ENCODE data around the gene RAI1. TPM values are rescaled to one million over a fixed set of nuclear protein-coding genes. Genes with fewer than 3 reads are reported as not detected.

Gene RAI1
- total RNA-seq, 3 donors from 2014 or later = 19.9 to 22.4 (median 20.1) TPM

GRCh38 chr17:17741349-17742023 lies 60.2 kb downstream of the RAI1 start:
- ATAC-seq = no peak
- no peak for DNase-seq
- H3K36me3 Mint-ChIP-seq (ENCODE audit: insufficient read depth) = no peaks in the 10 kb centered on the region
- no peaks in the 10 kb centered on the region for H3K9me3 Mint-ChIP-seq
- no peaks in the 10 kb centered on the region for H3K27me3 Mint-ChIP-seq (ENCODE audit: low read depth)
- H3K4me1 Mint-ChIP-seq (ENCODE audit: low read depth) = peaks cover 22% of the 10 kb centered on the region
- no peak overlapping the region for H3K4me3 Mint-ChIP-seq

GRCh38 chr17:17742133-17742621 lies 60.9 kb downstream of the RAI1 start:
- peaks cover 16% of the 10 kb centered on the region for H3K4me1 Mint-ChIP-seq (ENCODE audit: low read depth)
- DNase-seq (no peak), ATAC-seq (no peak)
- no peaks in the 10 kb centered on the region for H3K9me3 Mint-ChIP-seq
- H3K36me3 Mint-ChIP-seq (ENCODE audit: insufficient read depth) = no peaks in the 10 kb centered on the region
- H3K27me3 Mint-ChIP-seq (ENCODE audit: low read depth) = no peaks in the 10 kb centered on the region
- no peak overlapping the region for H3K4me3 Mint-ChIP-seq

DNA sequence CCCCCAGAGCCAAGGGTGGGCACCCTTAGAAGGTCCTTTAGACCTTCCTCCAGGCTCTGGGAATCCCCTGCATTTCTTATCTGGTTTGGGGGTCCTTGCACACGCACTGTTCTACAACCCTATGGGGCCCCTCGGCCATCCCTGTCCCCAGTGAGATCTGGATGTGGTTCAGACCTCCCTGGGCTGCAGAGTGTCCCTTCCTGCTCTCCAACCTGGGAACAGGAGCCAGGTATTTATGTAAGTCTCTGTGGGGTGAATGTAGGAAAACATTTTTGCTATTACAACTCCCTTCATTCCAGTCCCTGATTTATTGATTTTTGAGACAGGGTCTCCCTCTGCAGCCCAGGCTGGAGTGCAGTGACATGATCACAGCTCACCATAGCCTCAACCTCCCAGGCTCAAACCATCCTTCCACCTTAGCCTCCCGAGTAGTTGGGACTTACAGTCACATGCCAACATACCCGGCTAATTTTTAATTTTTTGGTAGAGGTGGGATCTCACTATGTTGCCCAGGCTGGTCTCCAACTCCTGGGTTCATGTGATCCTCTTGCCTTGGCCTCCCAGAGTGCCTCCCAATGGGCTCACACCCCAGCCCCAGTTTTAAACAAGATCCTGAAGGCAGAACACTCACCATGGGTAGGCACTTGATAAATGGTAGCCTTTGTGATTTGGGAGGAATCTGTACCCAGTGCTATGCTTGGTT lies 61.6 kb downstream of the RAI1 start:
- no peak for DNase-seq
- ATAC-seq = no peak
- Mint-ChIP-seq H3K4me1 (ENCODE audit: low read depth) (peaks cover 15% of the 10 kb centered on the region), H3K9me3 (no peaks in the 10 kb centered on the region), H3K36me3 (ENCODE audit: insufficient read depth) (no peaks in the 10 kb centered on the region), H3K27me3 (ENCODE audit: low read depth) (no peaks in the 10 kb centered on the region), H3K4me3 (no peak overlapping the region)

DNA sequence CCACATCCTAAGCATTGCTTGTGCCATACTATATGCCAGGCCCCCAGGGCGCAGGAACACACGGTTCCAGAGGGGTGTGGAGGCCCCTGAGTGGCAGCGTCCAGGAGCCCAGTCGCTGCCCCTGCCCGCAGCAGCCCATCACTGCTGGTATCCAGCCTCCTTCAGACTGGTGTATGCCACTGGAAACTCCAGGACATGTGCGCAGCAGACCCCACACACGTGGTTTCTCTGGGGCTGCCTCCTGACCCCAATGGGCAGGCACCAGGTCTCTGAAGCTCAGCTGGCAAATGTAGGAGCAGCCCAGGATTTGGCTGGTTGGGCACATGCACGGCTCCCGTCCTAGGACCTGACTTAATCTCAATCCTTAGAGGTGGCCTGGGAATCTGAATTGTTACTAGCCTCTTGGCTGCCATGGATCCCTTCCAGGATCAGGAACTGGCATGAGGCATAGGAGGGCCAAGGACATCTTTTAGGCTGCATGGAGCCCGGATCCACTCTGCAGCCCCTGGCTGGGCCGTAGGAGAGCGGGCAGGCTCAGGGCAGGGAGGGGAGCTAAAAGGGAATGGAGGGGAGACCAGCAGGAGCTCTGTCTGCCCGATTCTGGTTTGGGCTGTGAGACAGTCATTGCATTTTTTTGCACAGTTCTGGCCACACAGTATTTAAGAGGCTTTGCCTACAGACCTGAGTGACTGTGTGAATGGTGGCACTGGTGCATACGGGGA lies 62.3 kb downstream of the RAI1 start:
- Mint-ChIP-seq H3K27me3 (ENCODE audit: low read depth) (no peaks in the 10 kb centered on the region), H3K36me3 (ENCODE audit: insufficient read depth) (no peaks in the 10 kb centered on the region), H3K4me1 (ENCODE audit: low read depth) (peaks cover 20% of the 10 kb centered on the region), H3K9me3 (no peaks in the 10 kb centered on the region), H3K4me3 (no peak overlapping the region)
- ATAC-seq = no peak
- DNase-seq = no peak

DNA sequence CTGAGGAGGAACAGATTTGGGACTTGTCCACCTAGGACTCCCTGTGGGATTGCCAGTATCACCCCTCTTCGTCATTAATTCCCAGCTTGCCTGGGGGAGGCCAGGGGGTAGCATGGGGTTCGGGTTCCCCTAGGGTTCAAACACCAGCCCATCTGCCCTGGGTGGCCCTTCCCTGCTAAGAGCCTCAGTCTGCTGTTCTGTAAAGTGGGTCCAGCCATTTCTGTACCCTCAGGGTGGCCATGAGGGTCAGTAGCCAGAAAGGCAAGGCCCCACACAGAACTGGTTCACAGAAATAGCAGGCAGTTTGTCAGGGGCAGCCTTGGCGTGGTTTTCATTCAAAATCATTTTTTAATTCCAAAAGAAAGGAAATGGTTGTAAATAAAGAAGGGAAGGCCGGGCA lies 62.9 kb downstream of the RAI1 start:
- no peaks in the 10 kb centered on the region for H3K27me3 Mint-ChIP-seq (ENCODE audit: low read depth)
- ATAC-seq (no peak), DNase-seq (no peak)
- H3K9me3 Mint-ChIP-seq = no peaks in the 10 kb centered on the region
- H3K36me3 Mint-ChIP-seq (ENCODE audit: insufficient read depth) = no peaks in the 10 kb centered on the region
- peaks cover 18% of the 10 kb centered on the region for H3K4me1 Mint-ChIP-seq (ENCODE audit: low read depth)
- no peak overlapping the region for H3K4me3 Mint-ChIP-seq

DNA sequence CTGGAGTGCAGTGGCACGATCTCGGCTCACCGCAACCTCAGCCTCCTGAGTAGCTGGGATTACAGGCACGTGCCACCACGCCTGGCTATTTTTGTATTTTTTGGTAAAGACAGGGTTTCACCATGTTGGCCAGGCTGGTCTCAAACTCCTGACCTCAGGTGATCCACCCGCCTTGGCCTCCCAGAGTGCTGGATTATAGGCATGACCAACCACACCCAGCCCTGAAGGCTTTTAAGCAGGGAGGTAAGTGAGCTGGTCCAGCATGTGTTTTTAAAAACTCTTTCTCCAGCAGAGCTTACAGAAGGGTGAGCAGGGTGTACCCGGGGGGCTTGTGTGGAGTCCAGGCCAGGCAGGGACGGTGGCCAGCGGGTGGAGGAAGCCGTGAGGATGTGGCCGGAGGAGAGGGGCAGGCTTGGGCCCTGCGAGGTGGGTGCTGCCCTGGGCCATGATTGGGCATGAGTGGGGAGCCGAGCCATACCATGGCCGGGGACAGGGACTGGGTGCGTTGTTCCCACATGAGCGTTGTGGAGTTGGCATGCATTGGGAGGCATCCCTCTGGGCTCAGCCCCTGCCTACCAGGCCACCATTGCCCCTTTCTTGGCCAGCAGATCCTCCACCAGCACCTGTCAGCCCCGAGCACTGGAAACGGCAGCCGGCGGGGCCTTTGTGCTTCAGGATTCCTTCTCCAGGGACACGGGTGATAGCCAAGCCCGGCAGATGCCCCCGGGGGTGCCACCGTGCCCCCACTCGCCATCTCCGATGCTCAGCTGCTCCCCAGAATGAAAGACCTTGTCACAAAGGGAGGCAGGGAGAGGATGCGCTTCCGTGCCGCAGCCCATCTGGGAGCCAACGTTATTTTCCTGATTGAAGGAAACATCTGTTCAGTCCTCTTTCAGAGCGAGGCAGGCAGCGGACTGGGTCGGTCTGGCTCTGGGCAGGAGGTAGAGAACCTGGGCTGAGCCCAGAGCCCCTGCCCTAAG lies 64.5 kb downstream of the RAI1 start:
- no peak overlapping the region for H3K4me3 Mint-ChIP-seq
- H3K27me3 Mint-ChIP-seq (ENCODE audit: low read depth) = no peaks in the 10 kb centered on the region
- DNase-seq = no peak
- ATAC-seq = no peak
- H3K4me1 Mint-ChIP-seq (ENCODE audit: low read depth) = peaks cover 26% of the 10 kb centered on the region
- no peaks in the 10 kb centered on the region for H3K36me3 Mint-ChIP-seq (ENCODE audit: insufficient read depth)
- no peaks in the 10 kb centered on the region for H3K9me3 Mint-ChIP-seq

DNA sequence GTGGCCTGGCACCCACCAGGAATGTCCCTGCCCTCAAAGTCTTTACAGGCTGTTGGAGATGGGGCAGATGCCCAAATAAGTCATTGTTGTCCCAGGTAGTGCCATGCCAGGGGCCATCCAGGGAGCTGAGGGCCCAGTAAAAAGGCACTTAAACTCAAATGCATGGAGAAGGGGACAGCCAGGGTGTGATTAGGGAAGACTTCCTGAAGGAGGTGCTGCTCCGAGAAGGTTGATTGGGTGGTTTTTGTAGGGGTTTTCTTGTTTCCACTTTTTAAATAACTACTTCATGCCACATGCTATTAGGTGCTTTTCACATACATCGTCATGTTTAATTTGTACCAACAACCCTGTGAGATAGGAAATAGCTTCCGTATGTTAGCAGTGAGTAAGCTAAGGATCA lies 66.9 kb downstream of the RAI1 start:
- no peaks in the 10 kb centered on the region for H3K36me3 Mint-ChIP-seq (ENCODE audit: insufficient read depth)
- DNase-seq = no peak
- peaks cover 44% of the 10 kb centered on the region for H3K4me1 Mint-ChIP-seq (ENCODE audit: low read depth)
- H3K4me3 Mint-ChIP-seq = no peak overlapping the region
- H3K9me3 Mint-ChIP-seq = no peaks in the 10 kb centered on the region
- no peak for ATAC-seq
- no peaks in the 10 kb centered on the region for H3K27me3 Mint-ChIP-seq (ENCODE audit: low read depth)

GRCh38 chr17:17748604-17749003 lies 67.3 kb downstream of the RAI1 start:
- H3K4me3 Mint-ChIP-seq = no peak overlapping the region
- no peaks in the 10 kb centered on the region for H3K36me3 Mint-ChIP-seq (ENCODE audit: insufficient read depth)
- no peaks in the 10 kb centered on the region for H3K27me3 Mint-ChIP-seq (ENCODE audit: low read depth)
- no peak for DNase-seq
- no peaks in the 10 kb centered on the region for H3K9me3 Mint-ChIP-seq
- H3K4me1 Mint-ChIP-seq (ENCODE audit: low read depth) = peaks cover 47% of the 10 kb centered on the region
- ATAC-seq = no peak

DNA sequence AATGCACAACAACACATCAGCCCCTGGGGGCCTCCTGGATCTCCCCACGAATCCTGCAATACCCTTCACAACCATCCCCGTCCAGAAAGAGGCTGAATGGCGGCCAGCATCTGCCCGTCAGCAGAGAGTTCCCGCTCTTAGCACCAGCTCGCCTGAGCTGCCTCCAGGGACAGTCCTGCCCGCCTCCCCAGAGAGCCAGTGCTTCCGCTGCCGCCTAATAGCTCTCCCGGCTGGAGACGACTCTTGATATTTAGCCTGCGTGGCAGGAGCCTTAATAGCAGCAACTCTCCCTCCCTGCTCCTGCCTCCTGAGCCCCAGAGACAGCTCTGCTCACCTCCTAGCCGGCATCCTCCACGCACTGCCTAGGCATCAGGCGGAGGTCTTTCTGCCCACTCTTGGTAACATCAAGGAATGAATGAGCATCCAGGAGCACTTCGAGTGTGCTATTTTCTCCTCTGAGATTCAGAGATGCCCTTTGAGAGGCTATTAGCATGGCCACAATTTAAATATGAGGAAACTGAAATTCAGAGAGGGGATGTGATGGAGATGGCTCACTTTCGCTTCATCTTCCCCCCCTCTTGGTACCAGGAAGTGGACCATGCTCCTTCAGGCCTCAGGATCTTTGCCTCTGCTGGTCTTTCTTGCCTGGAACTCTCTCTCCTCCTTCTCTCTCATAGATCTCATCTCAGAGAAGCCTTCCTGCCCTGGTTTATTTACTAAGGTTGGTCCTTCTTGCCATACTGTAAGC lies 67.9 kb downstream of the RAI1 start:
- no peaks in the 10 kb centered on the region for H3K9me3 Mint-ChIP-seq
- H3K27me3 Mint-ChIP-seq (ENCODE audit: low read depth) = no peaks in the 10 kb centered on the region
- no peak for DNase-seq
- no peak for ATAC-seq
- peaks cover 51% of the 10 kb centered on the region for H3K4me1 Mint-ChIP-seq (ENCODE audit: low read depth)
- H3K36me3 Mint-ChIP-seq (ENCODE audit: insufficient read depth) = no peaks in the 10 kb centered on the region
- no peak overlapping the region for H3K4me3 Mint-ChIP-seq

DNA sequence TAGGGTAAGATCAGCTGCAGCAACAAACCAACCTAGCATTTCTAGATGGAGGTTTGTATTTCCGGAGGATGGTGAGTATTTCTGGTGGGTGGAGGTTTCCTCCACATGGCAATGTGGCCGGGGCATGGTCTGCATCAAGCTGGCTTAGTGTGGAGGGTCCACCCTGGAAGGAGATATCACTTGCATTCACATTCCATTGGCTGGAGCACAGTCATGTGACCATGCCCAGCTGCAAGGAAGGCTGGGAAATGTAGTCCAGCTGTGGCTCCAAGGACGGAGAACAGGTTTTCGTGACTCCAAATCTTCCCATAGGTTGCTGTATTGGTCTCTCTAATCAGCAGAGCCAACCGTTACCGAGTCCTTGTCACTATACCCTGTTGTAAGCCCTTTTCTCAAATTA lies 68.7 kb downstream of the RAI1 start:
- H3K4me1 Mint-ChIP-seq (ENCODE audit: low read depth) = peaks cover 51% of the 10 kb centered on the region
- H3K4me3 Mint-ChIP-seq = no peak overlapping the region
- H3K27me3 Mint-ChIP-seq (ENCODE audit: low read depth) = no peaks in the 10 kb centered on the region
- ATAC-seq (no peak), DNase-seq (peak; percentile 20)
- H3K9me3 Mint-ChIP-seq = no peaks in the 10 kb centered on the region
- no peaks in the 10 kb centered on the region for H3K36me3 Mint-ChIP-seq (ENCODE audit: insufficient read depth)

DNA sequence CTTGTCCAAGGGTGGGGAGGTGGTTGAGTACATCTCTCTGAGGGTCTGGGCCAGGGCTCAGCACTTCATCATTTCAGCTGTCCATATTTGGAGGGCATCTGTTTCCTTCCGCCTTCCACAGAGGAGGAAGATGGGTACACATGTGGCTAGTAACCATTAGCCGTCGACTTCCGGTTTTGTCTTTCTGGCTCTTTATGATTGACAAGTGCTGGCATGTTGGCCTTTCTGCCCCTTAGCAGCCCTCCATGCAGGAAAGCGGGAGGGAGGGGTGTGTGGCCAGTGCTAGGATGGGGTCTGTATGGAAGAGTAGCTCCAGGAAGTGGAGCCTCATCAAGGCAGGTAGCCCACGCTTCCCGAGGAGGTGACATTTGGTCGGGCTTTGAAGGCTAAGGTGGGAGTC lies 69.6 kb downstream of the RAI1 start:
- ATAC-seq (no peak), DNase-seq (no peak)
- Mint-ChIP-seq H3K9me3 (no peaks in the 10 kb centered on the region), H3K36me3 (ENCODE audit: insufficient read depth) (no peaks in the 10 kb centered on the region), H3K27me3 (ENCODE audit: low read depth) (no peaks in the 10 kb centered on the region), H3K4me1 (ENCODE audit: low read depth) (peaks cover 55% of the 10 kb centered on the region), H3K4me3 (peak overlapping the region; percentile 69)

- ATAC-seq = peak; percentile 23 to 24
- H3K27me3 Mint-ChIP-seq (ENCODE audit: low read depth) = no peaks in the 10 kb centered on the region
- DNase-seq = no peak
- H3K9me3 Mint-ChIP-seq = no peaks in the 10 kb centered on the region
- no peaks in the 10 kb centered on the region for H3K36me3 Mint-ChIP-seq (ENCODE audit: insufficient read depth)
- peaks cover 57% of the 10 kb centered on the region for H3K4me1 Mint-ChIP-seq (ENCODE audit: low read depth)
- peak overlapping the region; percentile 69 for H3K4me3 Mint-ChIP-seq
Measured at GRCh38 chr17:17751489-17752088, 70.3 kb downstream of the RAI1 start.
